PC-9 (cell line): ENCODE data around the gene CELF2.

Experiments used
- CTCF ChIP-seq: fragments of 200-600 bp; sonication (generic); conservative IDR thresholded peaks from 2 replicates; pipeline ENCODE4 v1.6.1; 2017; ENCODE audit warnings: mixed run types, antibody characterized with exemption, mild to moderate bottlenecking, moderate library complexity
- EZH2 ChIP-seq: fragments of 200-600 bp; sonication (generic); IDR thresholded peaks from 2 replicates; pipeline ENCODE4 v1.8.0; 2017; ENCODE audit warnings: antibody characterized with exemption, low read depth

GRCh38 chr10:11255156-11255555 lies 237.5 kb downstream of the CELF2 start:
- TF ChIP-seq CTCF (no peak), EZH2 (no peak)
